GM19351 (cell line): ENCODE data around the gene CCN5.
"Not testable (repeated sequence)": the region's sequence is repeated elsewhere in the genome, so short reads cannot be mapped to it uniquely, and the experiment has no call there.

Experiments
- ATAC-seq: cut with Tn5 transposase; IDR thresholded peaks from one replicate; pipeline ENCODE4 v1.9.1; 2021; ENCODE audit warnings: mild to moderate bottlenecking, moderate library complexity; ENCODE audit not compliant: unreplicated experiment

CCN5 gene

DNA sequence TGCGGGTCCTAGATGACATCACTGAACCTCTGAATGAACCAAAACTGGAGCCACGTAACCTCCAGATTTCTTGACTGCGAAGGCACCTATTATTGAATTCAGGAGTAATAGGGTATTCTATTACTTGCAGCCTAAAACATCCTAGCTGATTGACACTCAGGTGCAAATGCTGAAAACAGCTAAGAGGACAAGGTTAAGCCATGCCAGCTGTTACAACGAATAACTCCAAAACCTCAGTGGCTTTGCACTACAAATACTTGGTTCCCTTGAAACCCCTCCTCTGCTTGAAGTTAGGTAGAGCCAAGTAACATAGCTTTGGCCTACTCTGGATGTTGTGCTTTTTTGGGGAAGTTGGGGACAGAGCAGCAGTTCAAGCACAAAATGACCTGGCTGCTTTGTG is 21.0 kb upstream of the CCN5 start:
- ATAC-seq, result no peak

DNA sequence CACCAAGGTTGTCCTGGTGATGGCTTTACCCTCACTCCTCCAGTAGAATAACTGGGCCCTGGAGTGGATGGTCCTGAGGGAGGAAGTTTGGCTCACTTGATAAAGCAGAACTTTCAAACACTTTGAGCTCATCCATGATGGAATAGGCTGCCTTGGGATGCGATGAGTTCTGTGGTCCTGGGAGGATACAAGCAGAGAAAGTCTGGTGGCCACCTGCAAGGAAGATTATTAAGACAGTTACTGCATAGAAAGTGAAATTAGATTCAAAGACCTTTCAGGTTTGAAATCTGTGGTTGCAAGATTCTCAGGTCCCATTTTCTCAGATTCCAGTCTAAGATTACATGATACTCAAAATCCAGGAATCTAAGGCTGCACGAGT is 19.9 kb upstream of the CCN5 start:
- ATAC-seq, result no peak

DNA sequence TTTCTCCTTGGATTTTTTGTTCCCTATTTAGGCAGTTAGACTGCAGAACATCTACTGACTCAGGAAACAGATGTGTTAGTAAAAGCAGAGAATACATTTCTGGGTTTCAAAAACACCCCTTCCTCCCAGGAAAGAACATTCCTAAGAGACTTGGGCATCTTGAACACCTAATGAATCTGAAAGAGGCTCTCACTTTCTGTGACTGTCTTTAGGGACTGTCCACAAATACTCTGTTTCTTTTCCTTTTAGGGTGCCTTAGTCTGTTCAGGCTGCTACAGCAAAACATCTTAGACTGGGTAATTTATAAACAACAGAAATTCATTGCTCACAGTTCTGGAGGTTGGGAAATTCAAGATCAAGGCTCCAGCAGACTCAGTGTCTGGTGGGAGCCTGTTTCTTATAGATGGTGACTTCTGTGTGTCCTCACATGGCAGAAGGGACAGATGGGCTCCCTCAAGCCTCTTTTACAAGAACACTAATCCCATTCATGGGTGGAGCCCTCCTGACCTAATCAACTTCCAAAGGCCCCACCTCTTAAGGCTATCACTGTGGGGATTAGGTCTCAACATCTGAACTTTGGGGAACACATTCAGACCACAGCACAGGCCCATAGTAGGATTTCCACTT is 19.4 kb upstream of the CCN5 start:
- ATAC-seq, result no peak

DNA sequence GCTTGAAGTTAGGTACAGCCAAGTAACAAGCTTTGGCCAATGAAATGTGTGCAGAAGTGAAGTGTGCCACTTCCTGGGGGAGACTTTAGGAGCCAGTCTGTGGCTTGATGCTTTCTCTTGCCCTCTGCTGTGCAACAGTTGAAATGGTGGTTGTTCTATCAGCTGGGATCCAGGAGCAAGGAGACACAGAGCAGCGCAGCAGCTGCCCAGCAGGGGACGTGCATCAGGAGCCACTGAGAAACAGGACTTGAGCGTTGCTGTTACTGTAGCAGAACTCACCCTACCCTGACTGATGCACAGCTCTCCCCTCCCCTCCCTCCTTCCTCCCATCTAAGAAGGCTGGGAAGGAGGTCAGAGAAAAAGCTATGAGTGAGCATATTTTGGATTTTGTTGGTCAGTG is 18.9 kb upstream of the CCN5 start:
- no peak for ATAC-seq

DNA sequence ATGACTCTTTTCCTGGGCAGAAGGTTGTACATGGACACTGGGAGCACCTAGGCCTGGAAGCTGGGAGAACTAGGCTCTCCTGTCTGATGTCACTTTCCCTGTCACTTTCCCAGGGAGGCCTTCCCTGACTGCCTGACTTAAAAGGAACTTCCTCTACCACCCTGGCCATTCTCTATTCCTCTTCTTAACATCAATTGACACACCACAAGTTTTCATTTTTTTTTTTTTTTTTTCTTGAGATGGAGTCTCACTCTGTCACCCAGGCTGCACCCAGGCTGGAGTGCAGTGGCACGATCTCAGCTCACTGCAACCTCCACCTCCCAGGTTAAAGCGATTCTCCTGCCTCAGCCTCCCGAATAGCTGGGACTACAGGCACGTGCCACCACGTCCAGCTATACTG is 18.1 kb upstream of the CCN5 start:
- not testable (repeated sequence) for ATAC-seq

DNA sequence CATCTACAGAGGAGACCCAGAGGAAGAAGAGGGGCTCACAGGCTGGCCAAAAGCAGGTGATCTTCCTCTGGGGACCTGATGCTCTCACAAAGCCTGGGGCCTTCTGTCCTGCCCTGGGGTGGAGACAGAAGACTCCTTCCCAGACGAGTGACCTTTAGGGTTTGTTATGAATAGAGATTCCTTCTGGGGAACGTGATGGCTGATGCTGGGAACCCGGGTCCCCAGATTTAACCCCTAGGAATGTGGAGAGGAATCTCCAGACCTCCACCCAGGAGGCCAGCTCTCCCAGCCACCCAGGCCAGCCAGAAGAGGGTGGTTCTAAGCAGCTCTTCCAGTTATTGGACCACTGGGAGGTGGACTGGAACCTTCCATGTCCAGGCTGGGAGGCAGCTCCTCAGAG is 16.8 kb upstream of the CCN5 start:
- no peak for ATAC-seq

DNA sequence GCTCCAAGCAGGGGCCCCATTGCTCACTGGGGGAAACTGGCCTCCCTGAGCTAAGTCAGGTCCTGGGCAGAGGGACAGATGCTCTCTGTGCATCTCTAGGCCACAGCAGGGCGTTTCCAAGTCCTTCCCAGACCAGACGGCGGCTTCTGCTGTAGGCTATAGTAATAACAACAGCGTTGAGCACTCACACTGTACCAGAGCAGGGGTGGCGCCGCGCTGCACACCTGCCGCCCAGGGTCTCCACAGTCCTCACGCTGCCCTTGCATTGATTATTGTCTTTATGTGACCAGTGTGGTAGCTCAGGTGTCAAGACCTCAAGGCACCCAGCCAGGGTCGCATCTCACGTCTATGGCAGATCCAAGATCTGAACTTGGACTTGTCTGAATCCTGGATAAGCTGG is 14.9 kb upstream of the CCN5 start:
- ATAC-seq, result no peak

DNA sequence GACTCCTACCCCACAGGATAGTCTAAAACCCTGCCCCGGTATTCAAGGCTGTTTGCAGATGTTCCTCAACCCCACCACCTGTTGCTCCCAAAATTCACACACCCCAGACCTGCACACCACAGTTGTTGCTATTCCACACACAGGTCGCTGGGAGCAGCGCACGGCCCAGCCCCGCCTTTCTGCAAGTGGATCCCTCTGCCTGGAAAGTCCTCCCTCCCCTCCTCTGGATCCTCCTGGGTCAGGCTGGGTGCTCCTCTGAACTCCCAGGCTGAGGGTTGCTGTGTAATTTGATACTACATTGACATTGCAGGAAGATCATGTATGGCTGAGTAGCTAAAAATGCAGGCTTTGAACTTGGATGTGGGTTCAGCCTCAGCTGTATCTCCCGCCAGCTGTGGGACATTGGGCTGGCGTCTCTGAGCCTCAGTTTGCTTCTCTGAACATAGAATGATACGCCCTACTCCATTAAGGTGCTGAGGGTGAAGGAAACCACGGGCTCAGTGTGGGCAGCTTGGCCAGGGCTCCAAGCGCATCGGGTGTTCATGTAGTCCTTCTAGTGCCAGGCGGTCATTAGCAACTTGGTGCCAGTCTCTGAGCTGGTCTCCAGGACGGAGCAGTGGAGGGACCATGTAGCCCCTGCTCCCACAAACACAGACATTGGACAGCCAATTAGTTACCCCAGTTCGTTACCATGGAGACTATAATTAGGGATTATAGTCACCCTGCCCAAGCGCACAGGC is 13.9 kb upstream of the CCN5 start:
- no peak for ATAC-seq

DNA sequence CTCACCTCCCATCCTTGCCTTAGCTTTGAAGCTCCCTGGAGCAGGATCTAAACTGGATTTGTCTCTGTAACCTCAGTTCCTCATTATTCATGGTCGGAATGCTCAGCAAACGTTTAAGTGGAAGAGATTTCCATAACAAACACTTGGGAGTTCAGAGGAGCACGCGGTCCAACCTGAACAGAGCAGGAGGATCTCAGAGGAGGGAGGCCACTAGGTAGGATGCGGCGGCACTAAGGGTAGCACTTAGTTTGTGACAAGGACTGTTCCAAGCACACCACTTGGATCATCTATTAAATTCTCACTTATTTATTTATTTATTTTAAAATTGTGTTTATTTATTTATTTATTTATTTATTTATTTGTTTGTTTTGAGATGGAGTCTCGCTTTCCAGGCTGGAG is 13.3 kb upstream of the CCN5 start:
- ATAC-seq, result no peak

DNA sequence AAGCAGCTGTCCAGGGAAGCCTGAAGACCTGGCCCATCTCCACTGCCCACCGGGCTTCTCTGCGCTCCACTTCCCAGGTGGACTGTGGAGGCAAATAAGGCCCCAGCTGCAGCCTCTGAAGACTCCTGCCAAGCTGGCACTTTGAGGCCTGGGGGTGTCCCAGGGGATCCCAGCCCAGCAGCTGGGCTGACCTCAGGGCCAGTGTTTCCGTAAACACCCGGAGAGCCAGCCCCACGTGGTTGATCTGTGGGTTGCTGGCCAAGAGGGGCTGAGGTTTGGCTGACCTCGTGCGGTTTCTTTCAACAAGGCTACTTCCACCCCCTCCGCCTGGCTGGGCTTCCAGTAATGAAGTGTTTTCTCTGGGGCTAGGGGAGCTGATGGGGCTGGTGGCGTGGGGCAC is 12.4 kb upstream of the CCN5 start:
- no peak for ATAC-seq

DNA sequence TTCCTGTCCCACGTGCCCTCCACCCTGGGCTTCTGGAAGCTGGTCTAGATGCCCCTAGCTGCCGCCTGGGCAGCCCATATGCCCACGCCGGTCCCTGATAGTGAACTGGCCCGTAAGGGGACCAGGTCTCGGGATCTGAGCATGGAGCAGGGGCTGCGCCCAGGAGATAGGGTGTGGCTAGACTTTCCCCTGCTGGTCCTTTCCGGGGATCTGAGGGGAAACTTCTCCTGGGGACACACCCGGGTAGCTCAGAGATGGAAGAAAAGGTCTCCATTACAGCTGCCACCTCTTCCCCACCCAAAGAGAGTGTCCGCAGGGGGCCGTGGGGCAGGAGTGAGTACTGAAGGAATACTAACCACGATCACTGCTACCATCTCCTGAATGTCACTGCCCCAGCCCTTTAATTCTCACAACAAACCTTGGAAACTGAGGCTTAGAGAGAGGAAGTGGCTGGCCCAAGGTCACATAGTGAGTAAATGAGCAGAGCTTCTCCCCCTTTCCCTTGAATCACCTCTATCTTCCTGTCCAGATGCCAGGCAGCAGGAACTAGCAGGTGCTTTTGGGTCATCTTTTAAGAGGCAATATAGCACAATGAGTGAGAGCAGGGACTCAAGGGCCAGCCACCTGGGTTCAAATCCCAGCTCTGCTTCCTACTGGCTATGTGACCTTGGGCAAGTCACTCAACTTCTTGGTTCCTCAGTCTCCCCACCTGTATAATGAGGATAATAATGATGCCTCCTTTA is 11.8 kb upstream of the CCN5 start:
- ATAC-seq, result no peak

DNA sequence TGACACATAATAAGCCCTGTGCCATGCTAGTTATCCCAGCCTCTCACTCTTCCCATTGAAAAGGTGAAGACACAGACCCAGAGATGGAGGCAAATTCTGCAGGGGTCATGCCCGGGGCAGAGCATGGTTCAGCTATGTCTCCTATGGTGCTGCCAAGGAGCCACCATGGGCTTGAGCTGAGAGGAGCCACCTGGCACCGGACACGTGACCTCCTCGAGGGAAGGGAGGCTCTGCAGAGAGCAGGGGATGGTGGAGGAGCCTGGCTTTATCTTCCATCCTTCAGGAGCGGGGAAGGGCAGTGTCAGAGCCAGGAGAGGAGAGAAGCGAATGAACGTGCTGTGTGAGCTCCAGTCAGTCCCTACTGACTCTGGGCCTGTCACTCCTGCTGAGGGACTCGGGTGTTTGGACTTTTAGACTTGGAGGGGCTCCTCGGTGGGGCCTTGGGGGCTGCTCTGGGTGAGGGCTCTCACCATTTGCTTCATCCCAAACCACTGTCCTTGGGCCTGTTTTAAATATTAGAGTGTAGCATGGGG is 11.1 kb upstream of the CCN5 start:
- no peak for ATAC-seq

DNA sequence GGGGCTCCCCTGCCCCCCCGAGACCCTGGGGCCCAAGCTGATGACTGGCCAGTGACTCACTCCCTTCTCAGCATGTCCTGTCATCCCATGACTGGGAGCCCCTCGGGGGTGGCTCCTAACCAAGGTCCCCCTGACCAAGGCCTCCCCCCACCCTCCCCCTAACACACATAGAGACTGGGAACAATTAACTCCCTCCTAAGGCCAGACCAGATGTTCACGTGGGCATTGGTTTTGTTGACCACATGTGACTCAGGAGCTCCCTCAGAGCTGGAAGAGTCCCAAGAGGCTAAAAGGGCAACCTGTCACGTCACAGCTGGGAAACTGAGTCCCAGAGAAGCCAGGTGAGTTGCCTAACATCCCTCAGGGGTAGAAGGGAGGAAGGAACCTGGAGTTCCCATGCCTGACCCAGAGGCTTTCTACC is 10.6 kb upstream of the CCN5 start:
- no peak for ATAC-seq

DNA sequence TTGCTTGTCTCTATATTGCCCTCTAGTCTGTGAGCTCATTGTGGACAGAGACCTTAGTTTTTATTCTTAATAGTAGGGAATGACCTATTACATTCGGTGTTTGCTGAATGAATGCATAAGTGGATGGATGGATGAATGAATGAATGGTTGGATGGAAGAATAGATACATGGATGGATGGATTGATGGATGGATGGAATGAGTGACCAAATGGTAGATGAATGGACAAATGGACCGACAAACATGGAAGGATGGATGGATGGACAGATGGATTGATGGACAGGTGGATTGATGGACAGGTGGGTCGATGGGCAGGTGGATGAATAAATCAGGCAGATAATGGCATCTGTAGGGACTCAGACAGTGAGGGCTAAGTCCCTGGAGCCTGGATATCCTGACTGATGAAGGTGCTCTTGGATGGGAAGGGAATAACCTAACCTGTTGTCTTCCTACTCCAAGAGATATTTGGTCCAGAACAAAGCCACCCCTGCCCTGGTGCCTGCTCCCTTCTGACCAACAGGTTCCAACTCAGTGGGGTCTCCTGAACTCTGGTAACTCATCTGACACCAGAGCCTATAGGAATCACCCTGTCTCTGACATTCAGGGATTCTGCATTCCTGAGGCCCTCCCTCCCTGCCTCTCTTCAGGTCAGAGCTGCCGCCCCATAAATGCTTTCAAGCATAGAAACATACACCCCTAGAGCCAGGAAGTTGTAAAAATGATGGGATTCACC is 9.6 kb upstream of the CCN5 start:
- ATAC-seq, result no peak

DNA sequence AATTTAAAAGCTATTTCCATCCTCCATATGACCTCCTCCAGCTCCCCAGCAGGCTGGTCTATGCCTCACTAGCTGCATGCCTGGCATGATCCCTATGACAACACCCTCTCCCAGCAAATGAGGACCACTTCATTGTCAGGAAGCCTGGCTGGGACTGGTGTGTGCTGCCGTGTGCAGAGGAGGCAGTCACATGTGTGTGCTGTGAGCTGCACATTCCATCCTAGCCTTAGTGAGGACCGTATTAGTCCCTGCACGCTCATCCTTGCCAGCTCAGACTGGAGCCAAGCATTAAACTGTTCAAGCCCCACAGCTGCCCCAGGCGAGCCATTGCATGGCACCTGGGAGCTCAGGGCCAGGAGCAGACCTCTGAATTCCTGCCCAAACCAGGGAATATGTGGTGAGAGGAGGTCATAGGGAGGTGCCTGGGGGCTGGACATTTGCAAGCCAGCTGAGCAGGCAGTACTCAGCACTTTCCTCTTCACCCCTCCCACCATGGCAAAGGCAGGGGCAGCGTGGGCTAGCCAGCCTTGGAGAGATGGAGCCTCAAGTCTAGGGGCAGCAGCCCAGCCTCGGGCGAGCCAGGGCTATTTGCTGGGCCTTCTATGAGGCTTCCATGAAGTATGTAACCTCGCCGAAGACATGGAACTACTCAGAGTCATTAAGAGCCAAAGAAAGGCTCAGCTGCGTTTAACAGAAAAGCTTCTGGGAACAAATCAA is 8.7 kb upstream of the CCN5 start:
- ATAC-seq, result no peak

DNA sequence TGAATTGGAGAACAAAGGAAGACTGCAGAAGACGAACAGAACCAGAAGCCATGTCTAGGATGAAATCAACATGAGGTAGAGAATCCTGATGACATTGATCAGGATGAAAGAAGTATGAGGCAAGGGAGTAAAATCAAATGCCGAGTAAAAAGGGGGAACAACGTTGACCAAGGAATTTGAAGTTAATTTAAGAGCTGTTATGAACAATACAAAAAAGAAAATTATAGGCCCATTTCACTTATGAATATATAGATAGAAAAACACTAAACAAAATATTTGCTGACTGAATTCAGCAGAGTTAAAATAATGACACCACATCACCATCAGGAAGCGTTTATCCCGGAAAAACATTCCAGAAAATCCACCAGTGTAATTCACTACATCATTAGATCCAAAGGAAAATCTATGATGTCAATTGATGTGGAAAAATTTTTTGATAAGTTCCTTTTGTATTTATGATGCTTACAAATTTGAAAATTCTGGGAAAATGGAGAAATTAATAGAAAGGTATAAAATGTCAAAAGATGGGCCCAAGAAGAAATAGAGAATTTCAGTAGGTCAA is 8.1 kb upstream of the CCN5 start:
- ATAC-seq, result no peak

DNA sequence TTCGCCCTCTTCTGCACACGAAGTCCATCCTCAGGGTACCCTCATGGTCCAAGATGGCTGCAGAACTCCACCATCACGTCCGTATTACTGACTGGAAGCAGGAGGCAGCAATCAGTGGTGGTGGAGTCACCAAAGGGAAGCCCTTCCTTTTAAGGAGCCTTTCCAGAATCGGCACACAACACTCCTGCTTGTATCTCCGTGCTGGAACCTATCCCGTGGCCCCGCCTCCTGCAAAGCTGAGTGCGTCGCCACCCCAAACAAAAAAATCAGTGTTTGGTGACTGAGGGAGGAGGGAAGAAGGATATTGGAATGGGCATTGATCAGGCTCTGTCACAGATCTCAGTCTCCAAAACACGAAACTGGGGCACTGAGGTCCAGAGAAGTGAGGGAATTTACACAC is 5.8 kb upstream of the CCN5 start:
- ATAC-seq, result no peak

DNA sequence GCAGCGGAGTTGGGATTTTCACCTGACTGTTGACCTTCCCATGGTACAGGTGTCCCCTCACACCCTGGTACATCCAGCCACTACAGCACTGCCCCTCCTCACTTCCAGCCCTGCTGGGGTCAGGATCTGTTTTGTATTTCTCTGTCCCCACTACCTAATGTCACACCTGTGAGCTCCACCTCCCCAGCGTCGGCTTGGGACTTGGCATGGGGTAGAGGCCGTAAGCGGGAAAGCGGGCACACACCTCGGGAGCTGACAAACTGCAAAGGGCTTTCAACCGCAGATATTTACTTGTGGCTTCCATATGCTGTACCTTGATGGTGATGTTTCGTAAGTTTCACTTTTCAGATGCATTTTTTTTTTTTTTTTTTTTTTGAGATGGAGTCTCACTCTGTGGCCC is 5.4 kb upstream of the CCN5 start:
- ATAC-seq, result no peak

DNA sequence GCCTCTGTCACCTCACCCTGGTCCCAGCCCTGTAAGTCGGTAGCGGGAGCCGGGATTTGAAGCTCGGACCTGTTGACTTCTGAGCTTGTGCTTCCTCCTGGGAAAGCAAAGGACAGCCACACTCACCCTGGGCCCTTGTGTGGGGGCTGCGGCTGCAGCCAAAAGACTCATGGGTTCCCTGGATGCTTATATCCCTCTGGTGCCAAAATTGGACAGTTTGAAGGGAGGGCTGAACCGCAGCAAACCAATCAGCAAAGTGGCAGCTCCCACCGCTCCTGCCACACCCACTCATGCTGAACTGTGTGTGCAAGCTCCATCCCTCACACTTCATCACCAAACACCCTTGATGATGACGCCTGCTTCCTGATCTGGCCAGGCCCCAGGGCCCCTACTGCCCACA is 3.9 kb upstream of the CCN5 start:
- no peak for ATAC-seq

DNA sequence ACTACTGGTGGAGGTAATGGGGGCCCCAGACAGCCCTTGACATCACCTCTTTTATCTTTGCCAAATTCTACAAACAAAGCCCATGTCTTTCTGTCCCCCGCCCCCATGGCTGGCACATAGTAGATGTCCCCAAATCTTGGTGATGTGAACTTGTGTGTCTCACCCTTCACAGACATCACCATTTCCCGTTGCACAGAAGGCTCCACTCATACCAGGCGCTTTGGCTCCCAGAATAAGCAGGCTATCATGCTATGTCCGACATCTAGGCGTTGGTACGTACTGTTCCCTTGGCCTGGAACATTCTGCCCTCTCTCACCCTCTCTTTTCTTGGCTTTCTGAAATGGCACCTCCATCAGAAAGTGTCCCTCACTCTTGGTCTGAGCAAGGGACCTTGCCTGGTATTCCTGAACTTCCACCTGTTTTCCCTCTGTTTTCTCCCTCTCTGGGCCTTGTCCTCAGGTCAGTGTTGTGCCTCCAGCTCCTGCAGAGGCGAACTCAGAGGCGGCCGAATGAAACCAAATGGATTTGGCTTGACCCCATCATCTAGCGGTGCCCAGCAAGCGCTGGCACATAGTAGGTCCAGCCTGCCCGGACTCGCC is 968 bp upstream of the CCN5 start:
- ATAC-seq, result no peak
